DMS53 treated with DMSO at 0.1 percent for 48 hours (cell line): ENCODE measurements around the gene PTPRK.
A peak's percentile ranks its signal among the peaks of the same experiment; 100 is the strongest.

Experiments used
- DNase-seq: peaks from one replicate; lab custom pipeline; 2025; ENCODE audit not compliant: unreplicated experiment; lab: John Stamatoyannopoulos, UW

PTPRK gene

DNA sequence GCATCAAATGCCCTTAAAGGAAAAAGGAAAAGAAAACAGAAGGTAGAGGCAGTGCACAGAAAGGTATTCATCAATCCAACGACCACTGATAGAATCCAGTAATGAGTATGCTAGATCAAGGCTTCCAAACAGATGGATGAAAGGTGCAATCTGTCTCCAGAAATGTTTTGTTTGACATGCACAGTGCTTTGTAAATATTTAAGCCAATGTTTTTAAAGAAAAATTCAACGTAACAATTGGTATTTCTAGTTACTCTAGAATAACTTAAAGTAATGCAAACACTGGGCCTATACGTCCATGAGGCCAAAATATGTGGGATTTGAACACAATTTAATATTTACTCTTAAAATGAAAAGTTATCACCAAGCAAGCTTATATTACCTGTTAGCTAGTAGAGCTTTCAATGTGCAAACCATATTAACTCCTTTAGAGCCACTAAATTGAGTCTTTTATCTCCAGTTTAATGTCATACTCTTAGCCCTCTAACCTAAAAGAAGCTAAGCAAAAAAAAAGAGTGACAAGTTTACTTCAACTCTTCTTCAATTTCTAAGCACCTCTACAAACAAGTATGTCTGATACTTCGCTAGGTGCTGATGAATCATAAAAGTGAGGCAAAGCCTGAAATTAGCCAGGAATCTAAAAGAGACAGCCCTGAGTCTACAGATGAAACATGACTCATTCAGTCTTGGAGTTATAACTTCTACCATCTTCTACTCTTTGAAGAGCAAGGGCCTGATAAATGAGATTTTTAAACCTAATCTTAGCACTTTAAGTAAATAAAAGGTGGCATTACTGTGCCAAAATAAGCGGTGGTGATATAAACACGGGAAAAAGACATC is 169.8 kb downstream of the PTPRK start:
- no peak for DNase-seq

- no peak for DNase-seq
These were observed 173.3 kb downstream of the PTPRK start for GRCh38 chr6:128347123-128347522.

DNA sequence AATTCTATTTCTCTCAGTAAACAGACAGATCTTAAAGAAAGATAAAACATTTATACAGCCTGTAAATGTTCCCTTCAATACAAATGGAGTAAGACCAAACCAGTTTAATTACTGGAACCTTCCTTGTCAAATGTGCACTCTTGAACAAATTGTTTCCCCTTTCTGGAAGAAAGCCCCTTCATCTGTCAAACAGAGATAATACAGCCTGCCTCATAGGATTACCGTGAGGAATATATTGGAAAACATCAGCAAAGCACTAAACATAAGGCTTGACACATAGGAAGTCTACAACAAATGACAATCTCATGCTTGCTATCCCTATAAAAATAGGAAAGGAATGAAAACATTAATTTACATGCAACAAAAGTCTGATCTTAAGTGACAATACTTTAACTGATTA is 173.8 kb downstream of the PTPRK start:
- DNase-seq = no peak

- DNase-seq = no peak
These were observed 175.1 kb downstream of the PTPRK start for GRCh38 chr6:128345278-128345677.

DNA sequence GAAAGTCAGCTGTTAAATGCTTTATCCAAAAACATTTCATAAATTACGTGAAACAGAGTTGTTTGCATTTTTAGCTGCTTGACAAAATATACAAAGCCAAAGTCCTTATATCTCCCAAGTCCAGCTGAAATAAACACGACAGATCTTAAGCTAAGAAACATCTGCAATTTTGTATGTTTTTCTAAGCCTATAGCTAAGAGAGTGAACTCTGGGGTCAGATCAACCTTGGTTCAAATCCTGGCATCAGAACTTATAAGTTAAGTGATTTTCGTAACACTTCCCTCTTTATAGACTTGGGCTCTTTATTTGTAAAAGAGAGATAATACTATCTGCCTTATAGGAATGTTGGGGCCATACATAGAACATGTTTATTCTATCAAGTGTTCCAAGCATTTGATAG is 176.7 kb downstream of the PTPRK start:
- DNase-seq = no peak

DNA sequence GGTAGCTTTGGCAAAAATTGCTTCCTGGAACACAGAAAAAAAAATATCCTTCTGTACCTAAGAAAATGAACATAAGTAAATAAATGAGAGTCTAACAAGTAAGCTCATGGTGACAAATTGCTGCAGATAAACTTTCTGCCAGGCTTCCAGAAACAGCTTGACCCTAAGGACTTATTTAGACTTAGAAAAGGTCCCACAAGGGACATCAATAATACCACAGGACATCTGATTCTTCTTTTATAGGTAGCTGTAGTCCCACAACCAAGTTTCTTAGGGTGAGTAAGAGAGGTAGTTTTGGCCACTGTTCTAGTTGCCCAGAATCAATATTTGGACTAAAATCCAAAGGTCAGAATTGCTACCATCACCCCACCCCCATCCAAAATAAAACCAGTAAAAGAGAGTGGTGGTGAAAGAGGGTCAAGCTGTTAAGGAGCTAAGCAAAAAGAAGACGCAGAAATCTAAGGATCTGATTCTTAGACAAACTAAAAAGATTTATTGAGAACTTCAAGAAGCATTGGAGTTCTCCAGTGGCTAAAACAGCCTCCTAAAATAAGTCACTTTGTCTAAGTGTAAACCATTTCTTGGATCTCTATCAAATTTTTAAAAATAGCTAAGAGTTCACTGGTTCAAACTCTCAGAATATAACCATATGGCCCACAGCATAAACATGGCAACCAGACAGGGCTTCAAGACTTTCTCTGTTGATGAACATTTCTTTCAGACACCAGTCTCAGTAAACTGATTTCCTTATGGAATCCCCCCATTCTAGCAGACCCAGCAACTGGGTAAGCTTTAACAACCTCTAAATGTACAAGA is 180.6 kb downstream of the PTPRK start:
- no peak for DNase-seq

- no peak for DNase-seq
These were observed 182.8 kb downstream of the PTPRK start for GRCh38 chr6:128337619-128338018.

DNA sequence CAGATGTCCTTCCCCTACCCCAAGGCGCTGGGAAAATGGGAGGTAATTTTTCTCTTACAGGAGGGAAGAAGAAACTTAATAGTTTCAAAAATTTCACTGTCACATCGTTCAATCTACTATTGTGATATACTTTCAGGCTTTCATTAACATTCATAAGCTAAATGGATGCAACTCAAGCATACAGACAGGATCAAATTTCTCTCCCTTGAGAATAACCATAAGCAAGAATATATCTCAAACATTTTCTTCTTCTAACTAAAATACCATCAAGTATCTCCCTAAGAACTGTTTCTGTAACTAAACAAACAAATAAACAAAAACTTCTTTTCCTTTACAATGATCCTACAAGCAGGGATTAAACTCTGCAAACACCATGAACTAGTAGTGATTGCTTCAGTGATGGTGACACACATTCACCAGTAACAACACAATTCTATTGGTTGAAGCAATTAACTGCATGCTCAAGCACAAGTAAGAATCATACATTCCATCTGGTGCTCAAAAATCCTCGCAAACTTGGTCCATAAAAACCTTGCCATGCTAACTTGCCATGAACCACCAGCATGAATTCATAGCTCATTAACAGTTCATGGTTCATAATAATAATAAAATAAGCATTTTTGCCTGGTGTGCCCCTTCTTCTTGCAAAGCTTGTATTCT is 183.8 kb downstream of the PTPRK start:
- no peak for DNase-seq

DNA sequence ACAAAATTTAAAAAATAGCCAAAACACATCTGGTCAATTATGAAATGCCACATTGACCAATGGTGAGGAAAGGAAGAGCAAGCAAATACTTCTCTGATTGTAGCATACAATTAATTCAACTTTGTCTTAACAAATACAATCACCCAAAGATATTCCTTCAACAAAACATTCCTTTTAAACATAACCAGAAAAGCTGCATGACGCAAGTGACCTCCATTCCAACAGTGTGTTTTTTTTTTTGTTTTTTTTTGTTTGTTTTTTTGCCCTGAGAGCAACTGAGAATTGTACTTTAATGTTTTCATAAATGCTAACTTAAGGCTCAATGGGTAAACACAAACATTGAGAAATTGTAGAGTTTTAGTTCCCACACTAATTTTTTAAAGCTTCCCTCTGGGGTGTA is 184.4 kb downstream of the PTPRK start:
- DNase-seq = no peak

DNA sequence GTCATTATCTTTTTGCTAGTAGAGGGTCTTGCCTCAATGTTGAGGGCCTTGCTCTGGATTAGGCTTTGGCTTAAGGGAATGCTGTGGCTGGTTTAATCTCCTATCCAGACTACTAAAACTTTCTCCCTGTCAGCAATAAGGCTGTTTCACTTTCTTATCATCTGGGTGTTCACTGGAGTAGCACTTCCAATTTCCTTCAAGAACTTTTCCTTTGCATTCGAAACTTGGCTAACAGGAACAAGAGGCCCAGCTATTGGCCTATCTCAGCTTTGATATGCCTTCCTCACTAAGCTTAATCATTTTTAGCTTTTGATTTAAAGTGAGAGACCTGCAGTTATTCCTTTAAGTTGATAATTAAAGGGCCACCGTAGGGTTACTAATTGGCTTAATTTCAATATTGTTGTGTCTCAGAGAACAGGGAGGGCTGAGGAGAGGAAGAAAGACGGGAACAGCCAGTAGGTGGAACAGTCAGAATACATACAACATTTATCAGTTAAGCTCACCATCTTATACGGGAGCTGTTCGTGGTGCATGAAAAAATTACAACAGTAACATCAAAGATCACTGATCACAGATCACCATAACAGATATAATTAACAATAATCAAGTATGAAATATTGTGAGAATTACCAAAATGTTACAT is 186.7 kb downstream of the PTPRK start:
- no peak for DNase-seq

DNA sequence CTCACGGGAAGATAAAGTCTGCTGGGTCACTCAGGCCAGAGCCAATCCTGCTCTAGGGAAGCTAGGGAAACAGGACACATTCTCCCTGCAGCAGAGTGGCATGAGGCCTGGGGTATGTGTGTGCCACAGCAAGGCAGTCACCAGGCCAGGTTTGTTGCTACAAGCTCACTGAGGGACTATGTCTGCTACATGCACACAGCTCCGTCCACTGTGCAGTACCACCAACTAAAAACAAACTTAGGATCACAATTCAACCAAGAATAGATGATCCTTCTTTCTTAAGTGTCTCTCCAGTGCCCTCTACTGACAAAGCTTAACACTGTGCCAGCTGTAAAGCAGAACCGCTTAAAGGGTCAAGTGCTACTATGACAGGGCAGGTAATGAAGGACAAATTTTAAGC is 192.5 kb downstream of the PTPRK start:
- DNase-seq = peak; percentile 22

DNA sequence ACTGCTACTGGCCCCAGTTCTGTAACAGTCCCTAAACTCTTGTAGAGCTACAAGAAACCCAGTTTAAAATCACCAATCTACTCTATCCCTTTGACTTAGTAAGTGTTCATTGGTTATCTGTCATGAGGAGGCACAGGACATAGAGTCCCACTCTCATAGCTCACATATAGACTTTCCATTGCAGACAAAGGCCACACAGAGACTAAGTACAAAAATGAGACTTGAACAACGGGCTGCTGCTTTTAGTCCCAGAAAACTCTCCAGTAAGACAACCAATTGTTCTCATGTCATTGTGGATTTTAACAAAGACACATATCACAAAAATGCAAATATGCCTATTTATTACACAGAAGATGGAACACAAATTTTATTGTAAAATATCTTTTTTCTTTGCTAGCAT is 197.4 kb downstream of the PTPRK start:
- DNase-seq = no peak

- DNase-seq = no peak
These were observed 200.5 kb downstream of the PTPRK start for GRCh38 chr6:128319946-128320345.

GRCh38 chr6:128319157-128319556 is 201.2 kb downstream of the PTPRK start:
- no peak for DNase-seq

DNA sequence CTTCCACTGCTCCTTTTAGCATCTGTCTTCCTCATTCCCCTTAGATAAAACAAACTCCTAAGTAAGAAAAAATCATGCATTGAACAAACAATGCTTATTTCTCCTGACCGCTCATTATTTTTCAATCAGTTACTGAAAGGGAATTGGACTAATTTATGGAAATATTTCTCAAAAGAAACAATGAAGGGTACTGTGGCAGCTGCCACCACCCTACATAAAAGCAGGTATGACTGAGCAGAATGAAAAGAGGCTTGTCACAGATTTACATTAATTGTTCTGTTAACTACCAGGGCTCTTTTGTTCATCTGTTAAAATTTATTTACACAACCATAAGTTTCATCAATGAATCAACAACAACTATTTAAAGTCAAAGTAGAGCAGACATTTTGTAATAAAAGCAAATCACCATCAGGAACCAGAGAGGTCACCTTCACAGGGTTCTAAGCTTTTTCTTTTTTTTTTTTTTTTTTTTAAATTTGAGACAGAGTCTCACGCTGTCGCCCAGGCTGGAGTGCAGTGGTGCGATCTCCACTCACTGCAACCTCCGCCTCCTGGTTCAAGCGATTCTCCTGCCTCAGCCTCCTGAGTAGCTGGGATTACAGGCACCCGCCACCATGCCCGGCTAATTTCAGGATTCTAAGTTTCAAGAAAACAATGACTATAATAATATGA is 204.0 kb downstream of the PTPRK start:
- no peak for DNase-seq

- no peak for DNase-seq
These were observed 206.2 kb downstream of the PTPRK start for GRCh38 chr6:128314190-128314589.

- no peak for DNase-seq
These were observed 208.3 kb downstream of the PTPRK start for GRCh38 chr6:128311944-128312570.

- DNase-seq = no peak
These were observed 209.9 kb downstream of the PTPRK start for GRCh38 chr6:128310451-128310850.

DNA sequence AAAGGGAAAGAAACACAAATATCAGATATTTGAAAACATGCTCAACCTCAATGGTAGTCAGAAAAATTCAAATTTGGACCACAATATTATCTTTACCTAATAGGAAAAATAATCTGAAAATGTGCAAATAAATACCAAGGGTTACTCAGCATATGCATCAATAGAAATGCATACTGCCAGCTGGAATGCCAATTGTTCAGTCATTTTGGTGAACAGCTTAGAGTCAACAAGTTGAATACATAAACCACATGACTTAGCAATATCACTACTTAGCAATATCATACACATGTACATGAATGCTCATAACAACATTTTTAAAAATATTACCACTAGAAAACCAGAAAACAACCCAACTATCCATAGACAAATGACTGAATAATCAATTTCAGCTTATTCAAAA is 212.7 kb downstream of the PTPRK start:
- DNase-seq = no peak

GRCh38 chr6:128305976-128306375 is 214.4 kb downstream of the PTPRK start:
- DNase-seq = no peak
